ENCODE data around the gene RPS21.

Gene RPS21

GRCh38 chr20:62400021-62400420 lies 13.1 kb downstream of the RPS21 start:
- no peak for DNase-seq

DNA sequence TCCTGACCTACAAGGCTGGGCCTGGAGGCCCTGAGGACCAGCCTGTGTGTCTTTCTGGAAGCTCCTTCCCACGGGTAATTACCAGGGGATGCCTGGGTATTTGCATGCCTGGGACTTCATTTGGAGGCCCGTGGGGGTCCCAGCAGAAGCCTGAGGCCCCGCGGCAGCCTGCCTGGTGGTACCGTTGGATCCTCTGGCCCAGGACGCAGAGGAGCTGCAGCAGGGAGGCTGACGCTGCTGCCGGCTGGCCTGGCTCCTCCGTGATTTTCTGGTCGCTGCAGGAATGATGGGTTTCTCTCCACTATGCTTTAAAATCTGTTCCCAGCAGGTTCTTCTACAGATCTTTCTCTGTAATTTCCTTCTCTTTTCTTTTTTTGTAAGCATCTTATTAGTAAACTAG lies 13.6 kb downstream of the RPS21 start:
- DNase-seq, result no peak

- DNase-seq, result no peak
Observed at GRCh38 chr20:62401331-62401779, 14.5 kb downstream of the RPS21 start.

GRCh38 chr20:62402456-62403150 lies 15.7 kb downstream of the RPS21 start:
- DNase-seq, result no peak

- DNase-seq, result no peak
Observed at GRCh38 chr20:62403331-62403730, 16.4 kb downstream of the RPS21 start.

DNA sequence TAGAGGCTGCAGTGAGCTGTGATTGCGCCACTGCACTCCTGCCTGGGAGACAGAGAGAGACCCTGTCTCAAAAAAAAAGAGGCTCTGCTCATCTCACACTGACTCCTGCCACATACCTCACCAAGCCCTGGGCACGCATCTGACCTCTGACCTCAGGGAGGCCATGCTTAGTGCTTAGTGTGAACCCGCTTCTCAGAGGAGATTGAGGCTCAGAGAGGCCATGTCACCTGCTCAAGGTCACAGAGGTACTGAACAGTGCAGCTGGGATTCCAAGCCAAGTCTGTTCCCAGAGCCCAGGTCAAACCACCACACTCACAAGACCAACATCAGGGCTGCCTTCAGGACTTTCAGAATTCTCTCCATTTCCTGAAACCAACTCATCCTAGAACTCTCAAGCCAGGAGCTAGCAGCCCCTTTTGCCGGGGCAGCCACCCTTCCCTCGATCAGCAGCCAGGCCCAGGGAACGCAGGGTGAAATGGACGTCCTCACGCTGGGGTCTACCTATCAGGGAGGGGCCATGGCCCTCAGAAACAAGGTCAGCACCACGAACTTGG lies 17.3 kb downstream of the RPS21 start:
- DNase-seq, result no peak

- no peak for DNase-seq
Observed at GRCh38 chr20:62404761-62405107, 17.8 kb downstream of the RPS21 start.

- DNase-seq, result peak; percentile 34
Observed at GRCh38 chr20:62405108-62405980, 18.4 kb downstream of the RPS21 start.

GRCh38 chr20:62405981-62406513 lies 19.1 kb downstream of the RPS21 start:
- no peak for DNase-seq

DNA sequence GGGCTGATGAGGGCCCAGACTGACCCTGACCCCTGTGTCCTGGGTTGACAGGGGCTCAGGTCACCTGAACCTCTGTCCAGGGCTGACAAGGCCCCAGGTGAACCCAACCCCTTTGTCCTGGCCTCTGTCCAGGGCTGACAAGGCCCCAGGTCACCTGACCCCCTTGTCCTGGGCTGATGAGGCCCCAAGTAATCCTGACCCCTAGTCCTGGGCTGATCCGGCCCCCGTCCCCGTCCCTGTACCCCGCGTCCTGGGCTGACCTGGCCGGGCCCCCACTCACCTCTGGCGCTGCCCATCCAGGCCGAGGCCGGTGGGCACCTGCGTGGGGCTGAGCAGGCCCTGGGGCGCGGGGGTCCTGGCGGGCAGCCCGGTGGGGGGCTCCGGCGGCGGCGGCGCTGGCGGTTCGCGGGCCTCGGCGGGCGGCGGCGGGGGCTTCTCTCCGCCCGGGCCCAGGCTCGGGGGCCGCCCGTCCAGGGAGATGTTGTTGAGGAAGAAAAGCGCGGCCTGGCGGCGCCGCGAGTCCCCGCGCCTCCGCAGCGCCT lies 19.8 kb downstream of the RPS21 start:
- no peak for DNase-seq

- DNase-seq, result peak; percentile 96
Observed at GRCh38 chr20:62407221-62407992, 20.5 kb downstream of the RPS21 start, which contains the start of gene CABLES2. Gene CABLES2 (minus strand): TSS chr20:62407285. CDS start chr20:62407276, 9 bp downstream.

- no peak for DNase-seq
Observed at GRCh38 chr20:62408055-62408454, 21.2 kb downstream of the RPS21 start.

- no peak for DNase-seq
Observed at GRCh38 chr20:62408640-62409039, 21.7 kb downstream of the RPS21 start.

DNA sequence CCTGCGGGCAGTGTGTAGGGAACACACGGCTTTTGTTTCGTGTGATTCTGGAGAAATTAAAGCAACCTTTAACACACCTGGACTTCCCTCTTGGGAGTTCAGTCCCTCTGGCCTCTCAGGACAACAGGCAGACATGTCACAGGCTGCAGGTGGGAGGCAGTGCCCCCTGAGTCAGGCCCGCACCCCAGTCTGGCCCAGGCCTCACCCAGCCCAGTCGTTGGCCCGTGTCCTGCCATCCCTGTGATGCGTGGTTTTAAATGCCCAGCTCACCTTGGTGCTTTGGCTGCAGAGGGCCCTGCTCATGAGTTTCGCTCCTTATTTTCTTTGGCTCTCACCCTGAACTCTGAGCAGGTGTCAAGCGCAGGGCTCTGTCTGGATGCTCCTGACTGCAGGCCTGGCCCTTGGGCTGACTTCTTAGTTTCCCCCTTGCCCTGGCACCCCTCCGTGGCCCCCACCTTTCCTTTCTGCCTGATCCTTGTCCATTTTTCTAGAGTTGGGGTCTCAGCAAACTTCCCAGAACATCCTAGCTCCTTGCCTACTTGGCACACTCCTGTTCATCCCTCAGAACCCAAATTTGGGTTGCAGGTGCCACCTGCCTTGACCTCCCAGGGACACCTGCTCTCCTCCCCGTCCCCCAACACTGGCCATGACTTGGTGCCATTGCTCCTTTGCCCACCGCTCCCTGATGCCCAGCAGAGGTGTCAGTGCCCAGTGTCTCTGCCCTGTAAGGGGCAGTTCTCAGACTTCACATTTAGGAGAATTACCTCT lies 22.4 kb downstream of the RPS21 start:
- DNase-seq, result no peak

DNA sequence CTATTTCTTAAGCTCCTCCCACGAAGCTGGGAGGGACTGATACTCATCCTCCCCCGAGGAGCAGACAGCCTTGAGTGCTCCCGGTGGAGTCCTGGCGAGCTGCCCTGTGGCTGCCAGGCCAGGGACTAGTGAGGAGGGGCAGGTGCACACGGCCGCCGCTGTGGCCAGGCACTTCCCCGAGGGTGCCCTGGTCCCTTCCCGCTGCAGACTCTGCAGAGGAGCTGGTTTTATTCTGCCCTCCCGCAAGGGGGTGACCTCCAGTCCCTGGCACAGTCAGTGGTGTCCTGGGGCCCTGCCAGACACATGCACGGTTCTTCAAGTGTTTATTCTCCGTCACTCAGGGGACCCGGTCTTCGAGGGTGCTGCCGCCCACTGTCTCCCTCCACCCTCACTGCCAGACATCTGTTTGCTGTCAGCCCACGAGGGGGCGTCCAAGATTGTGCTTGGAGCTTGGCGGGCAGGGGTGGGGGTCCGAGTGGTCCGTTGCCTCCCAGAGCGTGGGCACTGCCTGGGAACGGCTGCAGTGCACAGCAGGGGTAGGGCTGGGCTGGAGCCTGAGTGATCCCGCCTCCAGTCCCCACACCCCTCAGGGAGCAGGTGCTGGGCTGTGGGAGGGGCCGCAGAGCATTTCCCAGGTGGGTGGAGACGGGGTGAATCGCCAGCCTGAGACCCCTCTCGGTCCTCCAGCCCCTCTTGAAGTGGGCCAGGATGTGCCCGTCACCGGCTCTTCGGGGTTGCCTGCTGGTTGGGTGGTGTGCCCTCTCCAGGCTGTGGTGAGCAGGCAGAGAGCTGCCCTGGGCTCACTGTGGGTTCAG lies 23.2 kb downstream of the RPS21 start:
- peak; percentile 21 for DNase-seq

DNA sequence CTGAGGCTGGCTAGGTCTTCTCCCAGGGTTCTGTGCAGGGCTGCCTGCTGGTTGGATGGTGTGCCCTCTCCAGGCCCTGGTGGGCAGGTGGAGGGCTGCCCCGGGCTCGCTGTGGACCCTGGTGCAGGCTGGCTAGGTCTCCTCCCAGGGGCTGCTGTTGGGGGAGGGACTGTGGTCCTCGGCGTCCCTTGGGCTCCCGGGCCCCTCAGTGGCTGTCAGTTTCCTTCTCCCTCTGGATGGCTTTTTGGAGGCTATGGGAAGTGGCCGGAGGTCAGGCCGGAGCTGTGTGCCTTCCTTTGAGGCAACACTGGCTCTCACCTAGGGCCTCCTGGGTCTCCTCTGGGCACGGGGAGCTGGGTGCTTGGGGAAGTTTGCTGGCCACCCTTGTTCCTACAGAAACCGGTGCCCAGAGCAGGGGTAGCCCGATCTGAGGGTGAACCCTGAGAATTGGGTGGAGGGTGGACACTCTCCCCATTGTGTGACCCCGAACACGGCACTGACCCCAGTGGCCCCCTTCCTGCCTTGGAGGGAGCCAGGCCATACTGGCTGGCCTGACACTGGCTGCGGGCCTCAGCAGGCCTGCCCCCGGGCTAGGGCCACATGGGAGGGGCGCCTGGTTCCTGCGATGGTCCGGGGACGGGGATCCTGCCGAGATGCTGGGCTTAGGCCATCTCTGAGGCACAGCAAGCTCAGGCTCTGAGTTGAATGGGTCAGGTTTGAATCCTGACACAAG lies 24.0 kb downstream of the RPS21 start:
- no peak for DNase-seq

GRCh38 chr20:62411479-62412193 lies 24.7 kb downstream of the RPS21 start:
- no peak for DNase-seq

DNA sequence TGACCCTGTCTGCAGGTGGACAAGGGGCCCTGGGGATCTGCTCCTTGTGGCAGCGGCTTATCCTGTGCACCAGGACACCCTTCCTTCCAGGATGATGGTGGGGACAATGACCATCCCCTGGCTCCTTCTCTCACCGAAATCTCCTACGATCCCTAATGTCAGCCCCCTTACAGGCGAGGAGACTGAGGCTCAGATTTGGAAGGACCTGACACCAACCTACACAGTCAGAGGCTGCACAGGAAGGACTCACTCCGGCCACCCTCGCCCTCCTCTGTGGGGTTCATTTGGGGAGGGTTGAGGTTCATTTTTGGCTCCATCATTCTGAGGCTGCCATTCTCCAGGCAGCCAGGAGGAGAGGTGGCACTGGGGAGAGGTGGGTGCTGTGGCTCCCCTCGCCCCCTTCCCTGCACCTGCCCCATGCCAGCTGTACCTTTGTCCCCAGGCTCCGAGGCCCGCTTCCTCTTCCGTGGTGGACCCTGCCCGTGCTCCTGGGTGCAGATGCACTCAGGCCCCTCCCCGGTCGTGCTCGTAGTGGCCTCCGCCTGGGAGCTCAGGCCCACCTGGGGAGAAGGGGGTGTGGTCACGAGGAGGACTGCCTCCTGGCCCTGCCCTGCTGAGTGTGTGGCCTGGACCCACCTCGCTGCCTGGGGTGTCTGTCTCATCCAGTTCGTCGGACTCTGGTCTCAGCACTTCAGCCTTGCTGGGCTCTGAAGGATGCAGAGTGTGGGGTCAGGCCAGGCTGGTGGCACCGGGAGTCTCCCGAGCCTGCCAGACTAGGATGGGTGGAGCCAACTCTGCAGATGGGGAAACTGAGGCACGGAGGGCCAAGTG lies 25.5 kb downstream of the RPS21 start:
- no peak for DNase-seq
